A549 (cell line): Measurements from ENCODE around the gene OSTF1. TPM values are rescaled to one million over a fixed set of nuclear protein-coding genes. Genes with fewer than 3 reads are reported as not detected.

Source experiments
- ATAC-seq, 2 experiments: fragments of 200-7000 bp in 1 of 2; fragments of >200 bp in 1 of 2; cut with Nextera tagmentation in 1 of 2; cut with Tn5 transposase in 1 of 2; 3 replicates each; pipeline versions ENCODE4 v1.8.0 to v1.9.1; 2018 to 2020; ENCODE audit warnings: mild to moderate bottlenecking in 1 of 2, moderate library complexity in 1 of 2
- CTCF ChIA-PET: fragments of 300-600 bp; sonication (Branson Sonifier 250); formaldehyde crosslinking; extraction: SDS; loops from one replicate; lab custom pipeline; 2021; ENCODE audit warnings: antibody characterized with exemption, inconsistent platforms; lab: Yijun Ruan, JAX
- POLR2A ChIA-PET: fragments of 350-600 bp; formaldehyde crosslinking; extraction: SDS; loops from one replicate; lab custom pipeline; 2021; ENCODE audit warnings: antibody characterized with exemption, inconsistent platforms; lab: Yijun Ruan, JAX
- DNase-seq, 2 experiments: peaks; one replicate each; pipeline versions ENCODE4 v3.0.0 to v3.0.0-alpha.2; 2011 to 2016; ENCODE audit warnings: low read depth in 1 of 2, low spot score in 1 of 2
- FAIRE-seq: peaks from 2 replicates; lab custom pipeline; 2011; peaks lifted over from hg19 to GRCh38; lab: Jason Lieb, UNC
- H3K27ac ChIP-seq, 2 experiments: fragments of >200 bp; sonication (Bioruptor Twin); formaldehyde crosslinking; 3 replicates each; pipeline ENCODE4 v1.5.1; 2016 to 2017
- H3K4me1 ChIP-seq: fragments of >200 bp; sonication (Bioruptor Twin); formaldehyde crosslinking; 3 replicates; pipeline ENCODE4 v1.6.1; 2016
- H3K4me2 ChIP-seq: fragments of >200 bp; sonication (Bioruptor Twin); formaldehyde crosslinking; 3 replicates; pipeline ENCODE4 v1.6.1; 2016
- H3K4me3 ChIP-seq: fragments of >200 bp; sonication (Bioruptor Twin); formaldehyde crosslinking; 3 replicates; pipeline ENCODE4 v1.5.1; 2016
- H3K9me3 ChIP-seq: fragments of >200 bp; sonication (Bioruptor Twin); formaldehyde crosslinking; 3 replicates; pipeline ENCODE4 v1.6.1; 2016
- CBX8 ChIP-seq: fragments of 200-600 bp; sonication (generic); IDR thresholded peaks from 2 replicates; pipeline ENCODE4 v1.6.1; 2016
- EHF ChIP-seq: fragments of 250-450 bp; sonication (Bioruptor Pico); IDR thresholded peaks from 2 replicates; pipeline ENCODE4 v1.5.0; 2020; ENCODE audit warnings: mild to moderate bottlenecking
- EP300 ChIP-seq, 2 experiments: fragments of >200 bp; sonication (Bioruptor Twin); formaldehyde crosslinking; IDR thresholded peaks; 2 replicates in 1 of 2; 3 replicates in 1 of 2; pipeline ENCODE4 v1.6.1; 2016 to 2017
- ESRRA ChIP-seq: fragments of 150-350 bp; IDR thresholded peaks from 2 replicates; pipeline ENCODE4 v1.6.1; 2014; ENCODE audit warnings: mild to moderate bottlenecking, low read length, borderline replicate concordance
- FOSL2 ChIP-seq, 2 experiments: fragments of 450-650 bp in 1 of 2; fragments of >200 bp in 1 of 2; sonication (Bioruptor Twin) in 1 of 2; formaldehyde crosslinking; IDR thresholded peaks; 2 replicates each; pipeline versions ENCODE4 v1.5.0 to v1.6.1; 2016 to 2020; ENCODE audit warnings: mild to moderate bottlenecking in 1 of 2, moderate library complexity in 1 of 2
- HOXB5 ChIP-seq: fragments of 250-450 bp; sonication (Bioruptor Pico); IDR thresholded peaks from 2 replicates; pipeline ENCODE4 v1.5.0; 2020; ENCODE audit warnings: mild to moderate bottlenecking, moderate library complexity
- JUN ChIP-seq, 2 experiments: fragments of >200 bp; sonication (Bioruptor Twin); formaldehyde crosslinking; IDR thresholded peaks; 2 replicates in 1 of 2; 3 replicates in 1 of 2; pipeline ENCODE4 v1.6.1; 2016 to 2017
- JUNB ChIP-seq: fragments of >200 bp; sonication (Bioruptor Twin); formaldehyde crosslinking; IDR thresholded peaks from 2 replicates; pipeline ENCODE4 v1.6.1; 2016
- KDM1A ChIP-seq: fragments of 200-600 bp; sonication (generic); IDR thresholded peaks from 2 replicates; pipeline ENCODE4 v1.6.1; 2016; ENCODE audit warnings: low read depth, mild to moderate bottlenecking
- KDM5A ChIP-seq: fragments of 200-600 bp; sonication (generic); IDR thresholded peaks from 2 replicates; pipeline ENCODE4 v1.6.1; 2016; ENCODE audit warnings: antibody characterized with exemption, mild to moderate bottlenecking
- MAZ ChIP-seq: fragments of 150-350 bp; IDR thresholded peaks from 2 replicates; pipeline ENCODE4 v1.6.1; 2014; ENCODE audit warnings: antibody characterized with exemption, low read depth, low read length, borderline replicate concordance
- NPAS2 ChIP-seq: fragments of 250-450 bp; sonication (Bioruptor Pico); IDR thresholded peaks from 2 replicates; pipeline ENCODE4 v1.8.0; 2022; ENCODE audit warnings: mild to moderate bottlenecking, moderate library complexity, borderline replicate concordance
- NR3C1 ChIP-seq: fragments of >200 bp; sonication (Bioruptor Twin); formaldehyde crosslinking; IDR thresholded peaks from 3 replicates; pipeline ENCODE4 v1.6.1; 2017
- POLR2A ChIP-seq: IDR thresholded peaks from 2 replicates; pipeline ENCODE4 v1.6.1; 2012; ENCODE audit warnings: mild to moderate bottlenecking, low read length
- POLR2AphosphoS2 ChIP-seq: conservative IDR thresholded peaks from 2 replicates; pipeline ENCODE4 v1.6.1; 2012; ENCODE audit warnings: low read length, improper control_type of control experiment, inconsistent platforms
- RAD21 ChIP-seq, 2 experiments: fragments of >200 bp in 1 of 2; sonication (Bioruptor Twin) in 1 of 2; formaldehyde crosslinking in 1 of 2; IDR thresholded peaks in 1 of 2; conservative IDR thresholded peaks in 1 of 2; 2 replicates in 1 of 2; 3 replicates in 1 of 2; pipeline ENCODE4 v1.6.1; 2012 to 2018; ENCODE audit warnings: inconsistent platforms in 1 of 2
- RCOR1 ChIP-seq: fragments of 150-350 bp; IDR thresholded peaks from 2 replicates; pipeline ENCODE4 v1.6.1; 2014; ENCODE audit warnings: antibody characterized with exemption, low read length, low read depth
- RFX5 ChIP-seq: fragments of 450-650 bp; IDR thresholded peaks from 2 replicates; pipeline ENCODE4 v1.7.1; 2014; ENCODE audit warnings: antibody characterized with exemption, mild to moderate bottlenecking, moderate library complexity
- SMC3 ChIP-seq: fragments of >200 bp; sonication (Bioruptor Twin); formaldehyde crosslinking; IDR thresholded peaks from 3 replicates; pipeline ENCODE4 v1.6.1; 2018; ENCODE audit warnings: inconsistent platforms
- TFCP2L1 ChIP-seq: fragments of 250-450 bp; sonication (Bioruptor Pico); IDR thresholded peaks from 2 replicates; pipeline ENCODE4 v1.5.0; 2021; ENCODE audit warnings: mild to moderate bottlenecking
- TP53 ChIP-seq: fragments of 250-450 bp; sonication (Bioruptor Pico); IDR thresholded peaks from 2 replicates; pipeline ENCODE4 v1.5.0; 2021; ENCODE audit warnings: mild to moderate bottlenecking, moderate library complexity
- ZFP36 ChIP-seq: fragments of 450-650 bp; IDR thresholded peaks from 2 replicates; pipeline ENCODE4 v1.6.1; 2014; ENCODE audit warnings: borderline replicate concordance; ENCODE audit not compliant: partially characterized antibody
- ZNF302 ChIP-seq: fragments of 250-450 bp; sonication (Bioruptor Pico); IDR thresholded peaks from 2 replicates; pipeline ENCODE4 v1.9.0; 2021; ENCODE audit warnings: inconsistent platforms, mild to moderate bottlenecking, moderate library complexity
- WGBS: methylation state at CpG from one replicate; pipeline ENCODE4 v1.1.6; 2017; ENCODE audit errors: missing lambda C conversion rate; 5-methylcytosine and 5-hydroxymethylcytosine counted together
- polyA plus RNA-seq, 4 experiments: library from polyadenylated mRNA; depleted of rRNA in 3 of 4; stranded (reverse); fragments of >200 nt; fragmentation: RNase III in 1 of 4; extraction: RNeasy Plus Mini Kit Qiagen cat#74134 plus additional on column Dnase treatment in 1 of 4; gene quantifications; 2 replicates in 3 of 4; 3 replicates in 1 of 4; pipeline ENCODE4 v1.2.3, GENCODE V29; 2011 to 2017
- TF ChIP-seq, protein P1 (sequence below): fragments of 450-650 bp; IDR thresholded peaks from 2 replicates; pipeline ENCODE4 v1.6.1; 2014; ENCODE audit warnings: antibody characterized with exemption
- TF ChIP-seq, protein P2 (sequence below): fragments of 250-450 bp; sonication (Bioruptor Pico); IDR thresholded peaks from 2 replicates; pipeline ENCODE4 v1.5.0; 2021; ENCODE audit warnings: mild to moderate bottlenecking, moderate library complexity, borderline replicate concordance

Gene OSTF1
- polyA plus RNA-seq, 2 of the 4 experiments (the other 2 are of a cell fraction): 12.7 to 13.3 TPM

DNA sequence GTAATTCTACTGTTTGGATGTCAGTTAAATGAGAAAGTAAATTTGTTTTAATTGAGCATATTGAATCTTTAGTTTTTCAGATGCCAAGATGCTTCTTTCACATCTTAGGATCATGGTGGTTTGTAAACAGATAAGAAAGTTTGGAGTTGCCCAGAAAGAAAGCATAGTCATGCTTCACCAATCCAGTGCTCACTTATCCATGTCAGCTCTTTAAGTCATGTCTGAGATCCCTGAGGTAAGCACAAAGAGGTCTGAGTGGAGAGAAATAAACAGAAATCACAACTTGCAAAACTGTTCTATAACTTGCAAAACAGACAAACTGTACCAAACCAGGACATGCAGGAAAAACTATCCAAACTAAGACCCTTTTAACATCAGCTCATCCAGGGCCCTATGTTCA lies 87.7 kb downstream of the OSTF1 start (continued):
- TF ChIP-seq, protein P1, sequence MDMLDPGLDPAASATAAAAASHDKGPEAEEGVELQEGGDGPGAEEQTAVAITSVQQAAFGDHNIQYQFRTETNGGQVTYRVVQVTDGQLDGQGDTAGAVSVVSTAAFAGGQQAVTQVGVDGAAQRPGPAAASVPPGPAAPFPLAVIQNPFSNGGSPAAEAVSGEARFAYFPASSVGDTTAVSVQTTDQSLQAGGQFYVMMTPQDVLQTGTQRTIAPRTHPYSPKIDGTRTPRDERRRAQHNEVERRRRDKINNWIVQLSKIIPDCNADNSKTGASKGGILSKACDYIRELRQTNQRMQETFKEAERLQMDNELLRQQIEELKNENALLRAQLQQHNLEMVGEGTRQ: no peak
- no peak for TF ChIP-seq NR3C1
- no peak for TF ChIP-seq EHF (CRISPR knock-in tag)
- TF ChIP-seq POLR2AphosphoS2: no peak
- TF ChIP-seq, protein P2, sequence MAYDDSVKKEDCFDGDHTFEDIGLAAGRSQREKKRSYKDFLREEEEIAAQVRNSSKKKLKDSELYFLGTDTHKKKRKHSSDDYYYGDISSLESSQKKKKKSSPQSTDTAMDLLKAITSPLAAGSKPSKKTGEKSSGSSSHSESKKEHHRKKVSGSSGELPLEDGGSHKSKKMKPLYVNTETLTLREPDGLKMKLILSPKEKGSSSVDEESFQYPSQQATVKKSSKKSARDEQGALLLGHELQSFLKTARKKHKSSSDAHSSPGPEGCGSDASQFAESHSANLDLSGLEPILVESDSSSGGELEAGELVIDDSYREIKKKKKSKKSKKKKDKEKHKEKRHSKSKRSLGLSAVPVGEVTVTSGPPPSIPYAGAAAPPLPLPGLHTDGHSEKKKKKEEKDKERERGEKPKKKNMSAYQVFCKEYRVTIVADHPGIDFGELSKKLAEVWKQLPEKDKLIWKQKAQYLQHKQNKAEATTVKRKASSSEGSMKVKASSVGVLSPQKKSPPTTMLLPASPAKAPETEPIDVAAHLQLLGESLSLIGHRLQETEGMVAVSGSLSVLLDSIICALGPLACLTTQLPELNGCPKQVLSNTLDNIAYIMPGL (CRISPR knock-in tag): no peak
- no peak for TF ChIP-seq MAZ
- TF ChIP-seq, all 56 proteins: peak for 0

DNA sequence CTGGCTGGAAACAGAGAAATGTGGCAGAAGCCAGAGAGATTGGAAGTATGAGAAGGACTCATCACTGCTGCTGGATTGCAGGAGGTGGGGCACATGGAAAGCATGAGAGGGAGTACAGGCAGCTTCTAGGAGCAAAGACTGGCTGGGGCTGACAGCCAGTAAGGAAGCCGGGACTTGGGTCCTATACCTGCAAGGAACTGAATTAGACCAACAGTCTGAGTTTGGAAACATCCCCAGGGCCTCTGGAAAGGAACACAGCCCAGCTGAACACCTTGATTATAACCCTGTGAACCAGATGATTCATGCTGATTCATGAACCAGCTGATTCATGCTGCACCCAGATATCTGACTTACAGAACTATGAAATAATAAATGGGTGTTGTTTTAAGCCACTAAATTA lies 93.4 kb downstream of the OSTF1 start:
- Histone ChIP-seq H3K4me2 (peak overlapping the region; percentile 15; the same call in 1 of the 3 replicates), H3K27ac (no peak overlapping the region), H3K4me3 (no peak overlapping the region), H3K9me3 (no peaks in the 10 kb centered on the region)
- FAIRE-seq: no peak
- ChIA-PET CTCF (no interaction called here), POLR2A (no interaction called here)
- peak; percentile 70 to 86 for ATAC-seq
- peak; percentile 8 to 33 for DNase-seq
- 7% methylated on average over 1 of the region's 1 CpG for WGBS
- peak; percentile 72 for TF ChIP-seq JUNB
- peak; percentile 77 for TF ChIP-seq FOSL2 (IDR thresholded peaks at IDR 0.05)
- TF ChIP-seq FOSL2 (CRISPR knock-in tag; IDR thresholded peaks at IDR 0.05): peak; percentile 56
- no peak for TF ChIP-seq TP53 (CRISPR knock-in tag)
- TF ChIP-seq ESRRA: no peak
- TF ChIP-seq RFX5: no peak
- TF ChIP-seq, all 56 proteins: peak for 2
- H3K4me1 ChIP-seq: peaks cover 9% of the 10 kb centered on the region

DNA sequence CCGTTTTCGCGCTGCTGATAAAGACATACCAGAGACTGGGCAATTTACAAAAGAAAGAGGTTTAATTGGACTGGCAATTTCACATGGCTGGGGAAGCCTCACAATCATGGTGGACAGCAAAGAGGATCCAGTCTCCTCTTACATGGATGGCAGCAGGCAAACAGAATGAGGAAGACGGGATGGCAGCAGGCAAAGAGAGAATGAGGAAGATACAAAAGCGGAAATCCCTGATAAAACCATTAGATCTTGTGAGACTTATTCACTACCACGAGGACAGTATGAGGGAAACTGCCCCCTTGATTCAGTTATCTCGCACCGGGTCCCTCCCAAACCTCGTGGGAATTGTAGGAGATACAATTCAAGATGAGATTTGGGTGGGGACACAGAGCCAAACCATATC lies 95.0 kb downstream of the OSTF1 start:
- POLR2A ChIA-PET: no interaction called here
- no peak for FAIRE-seq
- Histone ChIP-seq H3K9me3 (no peaks in the 10 kb centered on the region), H3K27ac (no peak overlapping the region), H3K4me2 (no peak overlapping the region)
- 69% methylated on average over 9 of the region's 9 CpGs for WGBS
- CTCF ChIA-PET: no interaction called here
- TF ChIP-seq POLR2A (no peak), ZFP36 (no peak), SMC3 (no peak), MAZ (no peak), RAD21 (conservative IDR thresholded peaks at IDR 0.05 in 1 of 2, IDR thresholded peaks at IDR 0.05 in 1 of 2) (no peak), RCOR1 (no peak), ESRRA (no peak), CBX8 (no peak), HOXB5 (CRISPR knock-in tag) (no peak), JUN (IDR thresholded peaks at IDR 0.05) (no peak), KDM5A (no peak), EP300 (IDR thresholded peaks at IDR 0.05) (no peak), NPAS2 (CRISPR knock-in tag) (no peak), ZNF302 (CRISPR knock-in tag) (no peak), KDM1A (no peak), TFCP2L1 (no peak)
- TF ChIP-seq, all 56 proteins: peak for 0
- no peak for ATAC-seq
- no peak overlapping the region for H3K4me3 ChIP-seq
- peaks cover 9% of the 10 kb centered on the region for H3K4me1 ChIP-seq
- DNase-seq: no peak
